Effector CD8-positive, alpha-beta T cell (primary cell): ENCODE data around the gene GMEB2.
"Not testable (repeated sequence)": the region's sequence is repeated elsewhere in the genome, so short reads cannot be mapped to it uniquely, and the experiment has no call there.

Source experiments
- DNase-seq: peaks from one replicate; lab custom pipeline; 2025; lab: John Stamatoyannopoulos, UW

Gene GMEB2

DNA sequence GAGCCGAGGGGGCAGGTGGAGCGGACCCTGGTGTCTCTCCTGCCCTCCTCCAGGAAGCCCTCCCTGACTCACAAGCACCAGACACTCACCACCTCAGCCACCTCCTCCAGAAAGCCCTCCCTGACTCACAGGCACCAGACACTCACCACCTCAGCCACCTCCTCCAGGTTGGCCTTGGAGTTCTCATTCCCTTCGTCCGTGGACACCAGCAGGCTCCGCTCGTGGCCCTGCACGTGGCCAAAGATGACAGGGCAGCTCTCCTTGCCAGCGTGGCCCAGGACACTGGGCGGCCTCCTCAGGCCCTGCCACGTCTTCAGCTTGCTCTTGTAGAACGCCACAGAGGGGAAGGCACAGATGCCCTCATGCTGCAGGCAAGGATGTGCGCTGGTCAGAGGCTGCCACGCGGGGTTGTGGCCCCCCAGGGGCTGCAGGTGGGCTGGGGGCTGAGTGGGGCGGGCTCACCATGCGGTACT, 66.5 kb downstream of the GMEB2 start:
- DNase-seq: no peak

DNA sequence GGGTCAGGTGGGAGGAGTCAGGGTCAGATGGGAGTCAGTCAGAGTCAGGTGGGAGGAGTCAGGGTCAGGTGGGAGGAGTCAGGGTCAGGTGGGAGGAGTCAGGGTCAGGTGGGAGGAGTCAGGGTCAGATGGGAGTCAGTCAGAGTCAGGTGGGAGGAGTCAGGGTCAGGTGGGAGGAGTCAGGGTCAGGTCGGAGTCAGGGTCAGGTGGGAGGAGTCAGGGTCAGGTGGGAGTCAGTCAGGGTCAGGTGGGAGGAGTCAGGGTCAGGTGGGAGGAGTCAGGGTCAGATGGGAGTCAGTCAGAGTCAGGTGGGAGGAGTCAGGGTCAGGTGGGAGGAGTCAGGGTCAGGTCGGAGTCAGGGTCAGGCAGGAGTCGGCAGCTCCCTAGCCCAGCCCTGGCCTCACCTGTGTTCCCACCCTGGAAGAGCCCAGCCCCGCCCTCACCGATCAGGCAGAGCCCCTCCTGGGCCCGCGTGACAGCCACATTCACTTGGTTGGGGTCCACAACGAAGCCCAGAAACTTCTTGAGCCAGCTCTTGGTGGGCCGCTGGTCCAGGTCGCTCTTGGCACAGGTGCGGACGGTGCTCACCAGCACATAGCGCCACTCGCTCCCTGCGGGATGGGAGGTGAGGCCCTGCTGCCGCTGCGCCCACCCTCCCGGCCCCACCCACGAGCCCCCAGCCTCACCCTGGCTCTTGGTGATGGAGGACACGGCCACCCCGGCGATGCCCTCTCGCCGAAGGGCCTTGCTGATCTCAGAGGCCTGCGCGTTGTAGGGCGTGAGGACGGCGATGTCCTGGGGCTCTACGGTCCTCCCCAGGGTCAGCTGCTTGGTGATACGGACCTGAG, 67.2 kb downstream of the GMEB2 start:
- DNase-seq: not testable (repeated sequence)

DNA sequence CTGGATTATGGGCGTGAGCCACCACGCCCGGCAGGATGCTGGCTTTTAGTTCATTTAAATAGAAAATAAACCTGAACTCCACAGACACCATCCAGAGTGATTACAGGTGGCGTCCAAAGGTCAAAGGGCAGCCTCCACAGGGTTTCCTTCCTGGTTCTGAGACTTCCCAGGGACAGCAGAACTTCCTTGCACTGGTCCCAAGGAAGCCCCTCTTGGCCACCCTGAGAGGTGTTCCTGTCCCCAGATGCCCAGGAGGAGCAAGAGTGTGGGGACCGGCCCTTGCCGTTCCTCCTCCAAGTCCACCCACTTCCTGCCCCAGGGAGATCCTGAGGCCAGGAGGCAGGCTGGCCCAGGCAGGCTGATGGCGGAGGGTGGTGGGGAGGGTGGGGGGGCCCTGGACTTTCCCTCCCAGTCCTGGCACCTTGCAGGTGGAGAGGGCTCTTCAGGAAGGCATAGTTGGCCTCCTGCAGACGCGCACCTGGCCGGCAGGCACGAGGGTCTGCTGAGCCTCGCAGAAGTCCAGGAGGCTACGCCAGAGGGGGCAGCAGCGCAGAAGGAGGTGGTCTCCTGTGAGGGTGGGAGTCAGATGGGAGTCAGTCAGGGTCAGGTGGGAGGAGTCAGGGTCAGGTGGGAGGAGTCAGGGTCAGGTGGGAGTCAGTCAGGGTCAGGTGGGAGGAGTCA, 68.0 kb downstream of the GMEB2 start:
- DNase-seq: no peak

DNA sequence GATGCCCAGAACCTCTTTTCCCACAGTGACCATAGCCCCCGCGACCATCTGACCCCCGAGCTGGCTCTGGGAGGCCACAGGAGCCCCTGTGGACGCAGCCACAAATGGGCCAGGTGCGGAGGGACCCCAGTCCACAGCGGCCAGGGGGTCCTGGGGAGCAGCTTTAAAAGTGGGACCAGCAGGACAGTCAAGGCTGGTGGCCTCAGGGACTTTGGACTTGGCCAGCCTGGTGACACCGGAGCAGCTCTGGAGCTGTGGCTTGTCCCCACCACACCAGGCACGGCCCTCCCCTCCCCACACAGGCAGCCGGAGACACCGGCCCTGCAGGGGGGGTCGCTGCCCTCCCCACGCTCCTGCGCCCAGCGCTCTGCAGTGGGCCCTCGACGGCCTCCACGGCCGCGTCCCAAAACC, 69.4 kb downstream of the GMEB2 start:
- DNase-seq: no peak

DNA sequence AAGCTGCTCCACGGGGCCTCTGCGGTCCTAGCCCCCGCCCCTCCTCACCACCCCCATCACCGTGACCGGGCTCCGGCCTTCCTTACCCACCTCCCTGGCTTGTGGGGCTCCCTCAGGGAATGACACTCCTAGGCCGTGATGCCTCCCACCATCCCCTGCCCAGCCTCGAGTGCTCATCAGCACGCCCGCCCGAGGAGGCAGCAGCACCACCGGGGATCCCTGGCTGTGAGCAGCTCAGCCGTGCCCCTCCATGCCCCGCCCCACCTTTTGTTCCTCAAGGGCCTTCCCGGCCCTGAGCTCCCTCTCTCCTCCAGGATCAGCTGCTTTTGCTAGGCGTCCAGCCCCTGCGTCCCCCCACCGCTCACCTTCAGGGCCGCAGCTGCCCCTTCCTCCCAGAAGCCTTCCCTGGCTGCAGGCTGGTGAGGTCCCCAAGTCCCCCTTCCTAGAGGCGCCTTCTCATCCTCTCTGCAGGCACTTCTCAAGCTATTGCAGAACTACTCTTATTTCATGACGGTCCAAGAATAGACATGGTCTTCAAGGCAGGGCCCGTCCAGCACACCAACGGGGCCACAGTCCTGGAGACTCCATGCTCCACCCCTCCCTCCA, 69.9 kb downstream of the GMEB2 start:
- no peak for DNase-seq

DNA sequence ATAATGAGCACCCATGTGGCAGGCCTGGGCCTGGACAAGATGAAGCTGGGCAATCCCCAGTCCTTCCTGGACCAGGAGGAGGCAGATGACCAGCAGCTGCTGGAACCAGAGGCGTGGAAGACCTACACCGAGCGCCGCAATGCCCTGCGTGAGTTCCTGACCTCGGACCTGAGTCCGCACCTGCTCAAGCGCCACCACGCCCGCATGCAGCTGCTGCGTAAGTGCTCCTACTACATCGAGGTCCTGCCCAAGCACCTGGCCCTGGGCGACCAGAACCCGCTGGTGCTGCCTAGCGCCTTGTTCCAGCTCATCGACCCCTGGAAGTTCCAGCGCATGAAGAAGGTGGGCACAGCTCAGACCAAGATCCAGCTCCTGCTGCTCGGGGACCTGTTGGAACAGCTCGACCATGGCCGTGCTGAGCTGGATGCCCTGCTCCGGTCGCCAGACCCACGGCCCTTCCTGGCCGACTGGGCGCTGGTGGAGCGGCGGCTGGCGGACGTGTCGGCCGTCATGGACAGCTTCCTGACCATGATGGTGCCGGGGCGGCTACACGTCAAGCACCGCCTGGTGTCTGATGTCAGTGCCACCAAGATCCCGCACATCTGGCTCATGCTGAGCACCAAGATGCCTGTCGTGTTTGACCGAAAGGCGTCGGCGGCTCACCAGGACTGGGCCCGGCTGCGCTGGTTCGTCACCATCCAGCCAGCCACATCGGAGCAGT, 71.1 kb downstream of the GMEB2 start:
- no peak for DNase-seq

DNA sequence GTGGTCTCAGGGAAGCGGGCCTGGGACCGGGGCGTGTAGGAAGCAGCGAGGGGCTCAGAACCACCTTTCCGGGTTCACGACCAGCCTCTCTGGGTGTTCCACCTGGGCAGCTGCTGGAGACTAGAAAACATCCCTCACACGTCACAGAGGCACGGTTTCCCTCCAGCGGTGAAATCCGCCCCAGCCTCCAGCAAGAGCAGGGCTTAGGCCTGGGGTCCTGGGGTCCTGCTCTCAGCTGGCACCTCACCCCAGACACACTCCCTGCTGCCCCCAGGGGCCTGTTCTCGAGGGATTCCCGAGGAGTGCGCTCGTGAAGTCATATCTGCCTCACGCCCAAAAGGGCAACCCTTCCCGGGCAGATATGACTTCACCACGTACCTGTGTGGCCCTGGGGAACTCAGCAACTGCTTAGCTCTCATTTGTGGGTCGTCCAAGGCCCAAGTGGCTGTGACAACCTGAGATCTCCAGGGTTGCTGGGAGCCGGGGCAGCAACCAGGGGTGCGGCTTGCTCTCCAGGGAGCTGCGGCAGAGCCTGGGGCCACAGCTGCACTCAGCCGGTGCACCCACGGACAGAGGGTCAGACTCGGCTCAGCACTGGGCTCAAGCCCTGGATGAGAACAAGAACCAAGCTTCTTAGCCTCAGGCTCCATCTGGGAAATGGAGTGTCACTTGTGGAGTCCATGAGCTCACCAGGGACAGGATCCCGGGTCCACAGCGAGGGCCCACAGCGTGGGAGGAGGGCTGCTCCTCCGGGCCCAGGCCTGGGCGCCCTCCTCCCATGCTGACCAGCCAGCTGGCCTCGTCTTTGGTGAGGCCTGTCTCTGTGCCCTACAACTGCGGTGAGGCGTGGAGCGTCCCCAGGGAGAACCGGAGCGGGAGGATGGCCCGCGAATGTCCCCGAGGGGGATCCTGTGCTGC, 72.3 kb downstream of the GMEB2 start:
- DNase-seq: no peak

DNA sequence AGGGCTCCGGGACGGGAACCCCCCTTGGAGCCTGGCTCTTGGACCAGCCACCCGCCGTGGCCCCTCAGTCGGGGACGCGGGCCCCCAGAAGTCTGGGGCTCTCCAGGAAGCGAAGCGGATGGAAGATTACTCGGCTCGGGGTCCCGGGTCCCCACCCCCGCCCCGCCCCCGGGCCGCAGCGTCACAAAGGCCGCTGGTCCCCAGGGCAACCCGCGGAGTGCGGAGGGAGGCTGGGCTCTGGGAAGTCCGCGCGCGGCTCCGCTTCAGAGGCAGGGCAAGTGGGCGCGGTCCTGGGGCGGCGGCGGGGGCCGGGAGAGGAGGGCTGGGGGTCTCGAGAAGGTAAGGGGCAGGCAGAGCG, 73.0 kb downstream of the GMEB2 start, which contains the start of gene FNDC11:
Gene FNDC11 (plus strand): TSS at position 227 of the 358 bp plus-strand sequence. CDS start 1,505 bp downstream, outside the sequence.
- DNase-seq: peak; percentile 49

DNA sequence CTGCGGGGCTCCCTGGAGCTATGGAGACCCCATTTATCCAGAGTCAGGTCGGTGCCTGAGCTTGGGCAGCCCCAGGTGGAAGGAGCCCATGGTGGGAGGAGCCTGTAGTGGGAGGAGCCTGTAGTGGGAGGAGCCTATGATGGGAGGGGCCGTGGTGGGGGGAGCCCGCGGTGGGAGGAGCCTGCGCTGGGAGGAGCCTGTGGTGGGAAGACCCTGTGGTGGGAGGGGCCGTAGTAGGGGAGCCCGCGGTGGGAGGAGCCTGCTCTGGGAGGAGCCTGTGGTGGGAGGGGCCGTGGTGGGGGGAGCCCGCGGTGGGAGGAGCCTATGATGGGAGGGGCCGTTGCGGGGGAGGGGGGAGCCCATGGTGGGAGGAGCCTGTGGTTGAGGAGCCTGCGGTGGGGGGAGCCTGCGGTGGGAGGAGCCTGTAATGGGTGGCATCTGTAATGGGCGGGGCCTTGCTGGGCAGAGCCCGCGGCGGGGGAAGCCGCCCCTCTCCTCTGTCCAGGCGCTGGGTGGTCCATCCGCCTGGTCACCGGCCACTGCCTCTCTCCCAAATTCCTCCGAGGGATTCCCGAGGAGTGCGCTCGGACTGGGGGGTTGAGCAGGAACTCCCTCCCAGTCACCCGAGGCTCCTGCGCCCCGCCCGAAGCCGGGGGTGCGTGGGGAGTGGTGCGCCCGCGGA, 73.5 kb downstream of the GMEB2 start:
- DNase-seq: peak; percentile 92

DNA sequence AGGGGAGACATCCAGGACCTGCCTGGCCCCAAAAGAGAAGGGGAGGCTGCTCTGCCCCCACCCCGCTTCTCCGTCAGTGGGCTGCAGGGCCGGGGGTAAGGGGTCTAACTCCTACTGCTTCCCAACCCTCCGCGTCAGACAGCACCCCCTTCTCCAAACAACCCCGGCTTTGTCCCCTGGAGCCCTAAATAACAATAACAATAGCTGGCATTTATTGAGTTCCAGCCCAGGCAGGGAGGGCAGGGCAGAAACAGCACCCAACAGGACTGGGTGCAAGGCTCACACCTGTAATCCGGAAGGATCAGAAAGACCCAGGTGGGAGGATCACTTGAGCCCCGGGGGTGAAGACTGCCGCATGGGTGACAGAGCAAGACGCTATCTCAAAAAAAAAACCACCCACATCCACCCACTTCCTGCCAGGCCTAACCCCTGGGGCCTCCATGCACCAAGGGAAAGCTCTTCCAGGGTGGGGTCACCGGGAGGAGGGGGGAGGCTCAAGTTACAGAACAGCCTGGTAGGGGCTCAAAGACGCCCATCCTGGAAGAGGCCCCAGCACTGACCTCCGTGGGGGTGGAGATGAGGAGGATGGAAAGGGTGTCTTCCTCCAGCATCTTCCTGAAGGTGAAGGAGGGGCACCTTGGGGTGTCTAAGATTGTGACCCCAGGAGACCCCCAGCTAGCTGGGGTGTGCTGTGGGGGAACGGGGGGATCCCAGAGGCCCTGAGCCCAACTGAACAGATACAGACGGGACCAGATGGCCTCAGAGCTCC, 74.2 kb downstream of the GMEB2 start:
- DNase-seq: peak; percentile 35

DNA sequence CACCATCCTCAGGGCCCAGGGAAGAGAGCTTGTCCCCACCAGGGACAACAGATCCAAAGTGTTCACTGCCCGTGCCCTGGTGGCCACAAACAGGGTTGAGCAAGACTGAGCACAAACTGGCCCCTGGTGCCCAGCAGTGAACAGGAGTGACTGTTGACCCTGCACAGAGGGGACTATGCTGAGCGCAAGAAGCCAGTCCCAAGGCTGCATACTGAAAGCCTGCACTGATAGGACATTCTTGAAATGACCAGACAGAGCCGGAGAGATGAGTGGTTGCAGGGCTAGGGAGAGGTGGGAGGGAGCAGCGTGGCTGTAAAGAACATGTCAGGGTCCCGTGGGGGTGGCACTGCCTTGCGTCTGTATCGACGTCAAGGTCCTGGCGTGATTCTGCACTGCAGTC, 75.8 kb downstream of the GMEB2 start:
- no peak for DNase-seq

DNA sequence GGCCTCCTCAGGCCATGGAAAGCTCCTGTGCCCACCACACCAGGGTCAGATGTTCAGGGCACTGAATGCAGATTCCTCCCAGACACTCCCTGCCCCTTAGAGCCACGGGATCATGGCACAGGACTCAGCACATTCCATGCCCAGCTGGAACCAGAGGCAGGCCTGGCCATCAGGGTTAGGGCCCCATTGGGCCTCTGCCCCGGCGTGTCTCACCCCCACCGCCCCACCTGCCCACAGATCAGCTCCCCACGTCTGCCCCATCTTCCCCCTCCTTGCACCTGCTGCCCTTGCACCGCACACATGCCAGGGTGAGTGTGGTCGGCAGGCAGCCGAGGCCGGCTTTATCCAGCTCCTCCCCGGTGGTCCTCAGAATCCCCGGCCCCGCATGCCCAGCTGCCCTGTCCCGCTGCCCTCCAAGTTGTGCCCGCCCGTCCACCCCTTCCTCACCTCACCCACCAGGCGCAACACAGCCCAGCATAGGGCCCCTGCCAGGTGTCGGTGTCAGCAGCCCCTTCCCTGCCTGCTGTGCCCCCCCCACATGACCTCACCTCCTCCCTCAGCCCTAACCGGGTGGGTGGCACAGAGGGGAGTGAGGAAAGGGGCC, 77.1 kb downstream of the GMEB2 start:
- DNase-seq: no peak

DNA sequence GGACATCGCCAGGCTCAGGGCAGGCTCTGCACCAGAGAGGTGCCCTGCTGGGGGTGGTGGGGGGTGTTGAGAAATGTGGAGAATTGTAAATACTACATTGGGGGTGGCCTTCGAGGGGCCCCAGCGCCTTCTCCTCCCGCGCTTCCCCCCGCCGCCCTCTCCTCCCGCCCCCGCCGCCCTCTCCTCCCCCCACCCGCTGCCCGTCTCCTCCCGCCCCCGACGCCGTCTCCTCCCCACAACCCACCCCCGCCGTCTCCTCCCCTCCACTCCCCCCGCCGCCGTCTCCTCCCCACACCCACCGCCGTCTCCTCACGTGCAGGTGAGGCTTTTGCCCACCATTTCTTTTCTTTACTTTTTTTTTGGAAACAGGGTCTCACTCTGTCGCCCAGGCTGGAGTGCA, 77.9 kb downstream of the GMEB2 start:
- DNase-seq: no peak

DNA sequence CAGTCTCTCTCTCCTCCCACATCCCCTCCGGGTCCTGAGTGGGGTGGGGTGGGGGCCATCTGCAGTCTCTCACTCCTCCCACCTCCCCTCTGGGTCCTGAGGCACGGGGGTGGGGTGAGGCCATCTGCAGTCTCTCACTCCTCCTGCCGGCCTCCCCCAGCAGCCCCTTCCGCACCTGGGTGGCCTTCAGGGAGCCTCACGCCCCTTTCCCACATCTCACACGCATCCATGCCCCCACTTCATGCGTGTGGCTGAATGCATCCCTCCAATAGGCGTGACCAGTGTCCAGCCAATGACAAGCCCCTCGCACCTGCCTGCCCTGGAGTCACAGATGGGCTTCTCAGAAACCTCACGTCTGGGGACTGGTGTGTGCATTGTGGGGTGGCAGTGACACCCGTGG, 78.4 kb downstream of the GMEB2 start:
- DNase-seq: no peak

DNA sequence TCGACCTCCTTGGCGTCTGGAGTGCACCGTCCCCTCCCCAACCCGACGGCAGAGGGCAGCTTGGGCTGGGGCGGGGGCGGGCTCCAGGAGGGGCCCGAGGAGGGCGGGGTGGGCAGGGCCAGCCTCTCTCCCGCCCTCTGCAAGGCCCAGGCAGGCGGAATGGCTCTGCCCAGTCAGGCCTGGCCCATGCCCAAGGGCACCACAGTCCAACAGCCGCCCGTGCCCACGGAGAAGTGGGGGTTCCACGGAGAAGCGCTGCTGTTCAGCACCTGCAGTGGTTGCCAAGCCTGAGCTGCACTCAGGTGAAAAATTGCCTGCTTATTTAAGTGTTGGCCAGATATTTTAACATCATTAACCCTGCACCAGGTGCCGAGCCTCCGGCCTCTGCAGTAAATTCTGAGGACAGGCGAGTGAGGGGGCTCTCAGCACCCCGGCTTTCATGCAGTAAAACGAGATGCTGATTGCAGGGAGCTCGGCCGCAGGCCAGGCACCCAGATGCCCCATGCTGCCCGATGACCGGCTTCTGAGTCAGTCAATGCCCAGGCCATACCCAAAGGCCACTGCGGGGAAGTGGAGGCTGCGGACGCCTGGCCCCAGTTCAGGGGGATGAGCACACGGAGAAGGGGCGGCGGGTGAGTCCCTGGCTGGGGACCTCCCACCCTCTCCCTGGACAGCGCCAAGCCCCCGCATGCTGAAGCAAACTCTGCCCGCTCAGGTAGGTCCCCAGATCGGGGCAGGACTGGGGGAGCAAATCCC, 79.0 kb downstream of the GMEB2 start, which contains the start of gene SRMS:
Gene SRMS (minus strand): TSS at position 25 of the 756 bp plus-strand sequence. CDS start 286 bp downstream, outside the sequence.
- no peak for DNase-seq

DNA sequence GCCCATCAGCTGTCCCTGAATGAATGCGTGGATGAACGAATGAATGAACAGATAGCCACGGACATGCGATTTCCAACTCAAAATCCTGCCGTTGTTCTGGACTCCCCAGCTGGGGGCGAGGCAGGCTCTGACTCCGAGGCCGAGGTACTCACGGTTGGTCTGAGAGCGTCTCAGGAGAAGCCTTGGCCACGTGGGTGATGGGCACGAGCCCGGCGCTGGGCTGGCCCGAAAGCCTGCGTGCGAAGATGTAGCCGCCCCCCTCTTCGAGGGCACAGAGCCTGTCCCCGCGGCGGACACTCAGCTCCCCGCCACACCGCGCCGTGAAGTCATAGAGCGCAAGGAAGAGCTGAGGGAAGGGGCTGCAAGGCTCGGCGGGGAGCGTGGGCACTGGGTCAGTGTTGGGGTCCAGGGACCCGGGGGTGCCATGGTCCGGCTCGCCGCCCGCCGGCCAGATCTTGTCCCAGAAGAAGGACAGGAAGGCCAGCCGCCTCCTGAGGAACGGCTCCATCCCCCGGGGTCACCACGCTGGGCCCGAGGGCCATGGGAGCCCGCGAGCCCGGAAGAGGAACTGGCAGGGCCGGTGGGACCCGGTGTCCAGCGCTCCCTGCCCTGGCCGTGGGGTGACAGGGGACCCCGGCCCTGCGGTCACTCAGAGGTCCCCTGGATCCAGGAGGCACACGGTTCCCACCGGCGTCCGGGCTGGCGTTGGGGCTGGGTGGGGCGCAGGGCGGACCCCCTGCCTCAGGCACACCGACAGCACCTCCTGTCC, 79.8 kb downstream of the GMEB2 start:
- DNase-seq: no peak

DNA sequence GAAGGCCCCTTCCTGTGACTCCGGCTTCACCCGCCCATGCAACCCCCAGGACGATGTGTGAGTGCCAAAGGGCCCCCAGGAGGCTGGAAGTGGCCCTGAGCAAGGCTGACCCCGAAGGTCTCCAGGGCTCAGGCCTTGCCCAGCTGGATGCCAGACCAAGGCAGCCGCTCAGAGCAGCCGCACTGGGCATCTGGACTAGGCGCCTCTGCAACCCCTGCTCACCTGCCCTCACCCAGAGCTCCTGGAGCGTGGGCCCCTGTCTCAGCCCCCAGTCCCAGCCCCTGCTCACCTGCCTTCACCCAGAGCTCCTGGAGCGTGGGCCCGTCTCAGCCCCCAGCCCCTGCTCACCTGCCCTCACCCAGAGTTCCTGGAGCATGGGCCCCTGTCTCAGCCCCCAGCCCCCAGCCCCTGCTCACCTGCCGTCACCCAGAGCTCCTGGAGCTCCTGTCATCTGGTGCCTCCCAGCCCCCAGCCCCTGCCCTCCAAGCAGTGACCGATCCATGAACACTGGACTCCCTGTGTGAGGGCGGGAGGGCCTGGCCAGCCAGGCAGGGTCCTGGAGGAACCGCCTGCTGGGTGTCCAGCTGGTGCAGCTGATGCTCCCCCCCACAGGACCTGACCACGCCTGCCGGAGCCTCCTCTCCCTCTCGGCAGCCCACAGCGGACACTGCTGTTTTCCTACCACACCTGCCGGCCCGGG, 80.5 kb downstream of the GMEB2 start:
- no peak for DNase-seq
